ENCODE results near the gene FARP2.
"Not testable (repeated sequence)": the region's sequence is repeated elsewhere in the genome, so short reads cannot be mapped to it uniquely, and the experiment has no call there.

FARP2 gene

GRCh38 chr2:241413501-241413900 is 57.4 kb downstream of the FARP2 start:
- not testable (repeated sequence) for DNase-seq

GRCh38 chr2:241413929-241414580 is 58.0 kb downstream of the FARP2 start:
- no peak for DNase-seq

- no peak for DNase-seq
Observed at GRCh38 chr2:241415196-241415595, 59.1 kb downstream of the FARP2 start.

GRCh38 chr2:241417626-241418025 is 61.5 kb downstream of the FARP2 start:
- DNase-seq = no peak

GRCh38 chr2:241421330-241421729 is 65.2 kb downstream of the FARP2 start:
- no peak for DNase-seq

- DNase-seq = not testable (repeated sequence)
Observed at GRCh38 chr2:241421942-241422341, 65.9 kb downstream of the FARP2 start.

- DNase-seq = no peak
Observed at GRCh38 chr2:241422350-241422749, 66.3 kb downstream of the FARP2 start.

GRCh38 chr2:241423489-241423888 is 67.4 kb downstream of the FARP2 start:
- not testable (repeated sequence) for DNase-seq

GRCh38 chr2:241425368-241425767 is 69.3 kb downstream of the FARP2 start:
- DNase-seq = no peak

- no peak for DNase-seq
Observed at GRCh38 chr2:241430178-241430577, 74.1 kb downstream of the FARP2 start.

- no peak for DNase-seq
Observed at GRCh38 chr2:241432824-241433448, 76.9 kb downstream of the FARP2 start.

GRCh38 chr2:241437179-241437578 is 81.1 kb downstream of the FARP2 start:
- DNase-seq = no peak

- no peak for DNase-seq
Observed at GRCh38 chr2:241441492-241441891, 85.4 kb downstream of the FARP2 start.

- DNase-seq = peak; percentile 27
Observed at GRCh38 chr2:241443486-241444223, 87.6 kb downstream of the FARP2 start.

GRCh38 chr2:241445426-241445825 is 89.3 kb downstream of the FARP2 start:
- no peak for DNase-seq

GRCh38 chr2:241450092-241450491 is 94.0 kb downstream of the FARP2 start:
- not testable (repeated sequence) for DNase-seq

- DNase-seq = no peak
Observed at GRCh38 chr2:241451840-241452506, 95.9 kb downstream of the FARP2 start.

- not testable (repeated sequence) for DNase-seq
Observed at GRCh38 chr2:241453919-241454318, 97.8 kb downstream of the FARP2 start.

GRCh38 chr2:241454837-241455485 is 98.9 kb downstream of the FARP2 start:
- DNase-seq = no peak

- no peak for DNase-seq
Observed at GRCh38 chr2:241456546-241456945, 100.5 kb downstream of the FARP2 start.

GRCh38 chr2:241458687-241459086 is 102.6 kb downstream of the FARP2 start:
- DNase-seq = no peak

GRCh38 chr2:241459520-241459919 is 103.4 kb downstream of the FARP2 start:
- no peak for DNase-seq

GRCh38 chr2:241460631-241461030 is 104.5 kb downstream of the FARP2 start:
- no peak for DNase-seq
